RWPE2 (cell line): ENCODE data around the gene PPP1R26.
"Not testable (repeated sequence)": the region's sequence is repeated elsewhere in the genome, so short reads cannot be mapped to it uniquely, and the experiment has no call there.

Experiments
- ATAC-seq: fragments of 200-7000 bp; cut with Tn5 transposase; 3 replicates; pipeline ENCODE4 v1.9.1; 2021; ENCODE audit warnings: low read depth
- DNase-seq: peaks from one replicate; pipeline ENCODE4 v3.0.0-alpha.2; 2020; ENCODE audit warnings: low spot score
- H3K27ac ChIP-seq: fragments of 450-650 bp; 2 replicates; pipeline ENCODE4 v1.5.1; 2017; ENCODE audit warnings: mild to moderate bottlenecking; ENCODE audit not compliant: poor library complexity, severe bottlenecking
- H3K27me3 ChIP-seq: fragments of 250-450 bp; sonication (Bioruptor Pico); 2 replicates; pipeline ENCODE4 v1.5.1; 2021; ENCODE audit warnings: mild to moderate bottlenecking, moderate library complexity; ENCODE audit not compliant: insufficient read depth, poor library complexity, severe bottlenecking
- H3K36me3 ChIP-seq: fragments of 250-450 bp; sonication (Bioruptor Pico); 2 replicates; pipeline ENCODE4 v1.5.1; 2020; ENCODE audit warnings: low read depth, mild to moderate bottlenecking, moderate library complexity
- H3K4me1 ChIP-seq: fragments of 250-450 bp; sonication (Bioruptor Pico); 2 replicates; pipeline ENCODE4 v1.5.1; 2021; ENCODE audit warnings: mild to moderate bottlenecking, moderate library complexity; ENCODE audit not compliant: insufficient read depth, poor library complexity, severe bottlenecking
- H3K4me3 ChIP-seq: fragments of 250-450 bp; sonication (Bioruptor Pico); 2 replicates; pipeline ENCODE4 v1.5.1; 2021; ENCODE audit warnings: mild to moderate bottlenecking, moderate library complexity; ENCODE audit not compliant: severe bottlenecking
- H3K9me3 ChIP-seq: fragments of 250-450 bp; sonication (Bioruptor Pico); 2 replicates; pipeline ENCODE4 v1.5.1; 2021; ENCODE audit warnings: mild to moderate bottlenecking, moderate library complexity; ENCODE audit not compliant: severe bottlenecking
- CTCF ChIP-seq: fragments of 450-650 bp; IDR thresholded peaks from one replicate; pipeline ENCODE4 v1.5.1; 2017; ENCODE audit warnings: mild to moderate bottlenecking, moderate library complexity; ENCODE audit not compliant: poor library complexity, severe bottlenecking

The PPP1R26 gene

GRCh38 chr9:135455401-135456030, 24.1 kb upstream of the PPP1R26 start:
- no peak overlapping the region for H3K27ac ChIP-seq
- no peaks in the 10 kb centered on the region for H3K9me3 ChIP-seq
- no peak for ATAC-seq
- H3K36me3 ChIP-seq: no peaks in the 10 kb centered on the region
- peaks cover 11% of the 10 kb centered on the region for H3K27me3 ChIP-seq
- no peak overlapping the region for H3K4me3 ChIP-seq
- no peak for TF ChIP-seq CTCF
- H3K4me1 ChIP-seq: no peaks in the 10 kb centered on the region
- no peak for DNase-seq

GRCh38 chr9:135456436-135457104, 23.0 kb upstream of the PPP1R26 start:
- no peak for DNase-seq
- no peaks in the 10 kb centered on the region for H3K9me3 ChIP-seq
- H3K27me3 ChIP-seq: peaks cover 11% of the 10 kb centered on the region
- no peaks in the 10 kb centered on the region for H3K36me3 ChIP-seq
- no peak overlapping the region for H3K4me3 ChIP-seq
- no peaks in the 10 kb centered on the region for H3K4me1 ChIP-seq
- H3K27ac ChIP-seq: no peak overlapping the region
- no peak for ATAC-seq
- TF ChIP-seq CTCF: no peak

- not testable (repeated sequence) for H3K9me3 ChIP-seq, H3K4me1 ChIP-seq, DNase-seq, H3K27ac ChIP-seq, H3K4me3 ChIP-seq, H3K36me3 ChIP-seq, ATAC-seq
- H3K27me3 ChIP-seq: peaks cover 11% of the 10 kb centered on the region
Measured at GRCh38 chr9:135458478-135458877, 21.1 kb upstream of the PPP1R26 start.

GRCh38 chr9:135461936-135462335, 17.6 kb upstream of the PPP1R26 start:
- no peak overlapping the region for H3K4me3 ChIP-seq
- peaks cover 6% of the 10 kb centered on the region for H3K4me1 ChIP-seq
- no peaks in the 10 kb centered on the region for H3K9me3 ChIP-seq
- DNase-seq (no peak), ATAC-seq (no peak)
- no peaks in the 10 kb centered on the region for H3K36me3 ChIP-seq
- TF ChIP-seq CTCF: no peak
- no peak overlapping the region for H3K27ac ChIP-seq
- H3K27me3 ChIP-seq: peaks cover 3% of the 10 kb centered on the region

- TF ChIP-seq CTCF: no peak
- Histone ChIP-seq H3K4me1 (peaks cover 6% of the 10 kb centered on the region), H3K4me3 (no peak overlapping the region), H3K9me3 (no peaks in the 10 kb centered on the region), H3K36me3 (no peaks in the 10 kb centered on the region), H3K27ac (no peak overlapping the region), H3K27me3 (no peaks in the 10 kb centered on the region)
- no peak for DNase-seq
- ATAC-seq: peak; percentile 81
Measured at GRCh38 chr9:135463140-135463539, 16.4 kb upstream of the PPP1R26 start.
